Mesendoderm (in vitro differentiated cells): ENCODE measurements around the gene TLCD3B.

Source experiments
- DNase-seq: peaks from one replicate; pipeline ENCODE4 v3.0.0; 2013
- H2AK5ac ChIP-seq: 2 replicates; pipeline ENCODE4 v1.6.1; 2013; ENCODE audit warnings: low read length, inconsistent platforms
- H2BK120ac ChIP-seq: 2 replicates; pipeline ENCODE4 v1.6.1; 2013; ENCODE audit warnings: low read depth, mild to moderate bottlenecking, low read length, moderate library complexity, mixed read lengths
- H2BK15ac ChIP-seq: replicated peaks from 2 replicates; pipeline ENCODE4 v1.6.1; 2013; ENCODE audit warnings: low read depth, mild to moderate bottlenecking, moderate library complexity
- H2BK5ac ChIP-seq: 2 replicates; pipeline ENCODE4 v1.6.1; 2013; ENCODE audit warnings: low read length, inconsistent platforms
- H3K18ac ChIP-seq: 2 replicates; pipeline ENCODE4 v1.6.1; 2013; ENCODE audit warnings: mild to moderate bottlenecking, low read length, mixed read lengths
- H3K23ac ChIP-seq: one replicate; pipeline ENCODE4 v1.6.1; 2013; ENCODE audit warnings: low read length
- H3K27ac ChIP-seq: 2 replicates; pipeline ENCODE4 v1.5.1; 2013; ENCODE audit warnings: low read depth, mild to moderate bottlenecking, inconsistent platforms, low read length, moderate library complexity
- H3K27me3 ChIP-seq: 2 replicates; pipeline ENCODE4 v1.6.1; 2013; ENCODE audit warnings: low read length, control low read depth, mild to moderate bottlenecking, inconsistent platforms; ENCODE audit not compliant: insufficient read depth, poor library complexity
- H3K36me3 ChIP-seq: 2 replicates; pipeline ENCODE4 v1.6.1; 2013; ENCODE audit warnings: low read length, inconsistent platforms; ENCODE audit not compliant: control insufficient read depth, insufficient read depth
- H3K4ac ChIP-seq: one replicate; pipeline ENCODE4 v1.6.1; 2013; ENCODE audit warnings: low read depth, mild to moderate bottlenecking, low read length, moderate library complexity
- H3K4me1 ChIP-seq: 2 replicates; pipeline ENCODE4 v1.6.1; 2013; ENCODE audit warnings: low read depth, low read length, inconsistent platforms; ENCODE audit not compliant: control insufficient read depth
- H3K4me2 ChIP-seq: 2 replicates; pipeline ENCODE4 v1.6.1; 2013; ENCODE audit warnings: low read length
- H3K4me3 ChIP-seq: 2 replicates; pipeline ENCODE4 v1.5.1; 2013; ENCODE audit warnings: mild to moderate bottlenecking, low read length
- H3K56ac ChIP-seq: one replicate; pipeline ENCODE4 v1.6.1; 2013; ENCODE audit warnings: low read length
- H3K79me1 ChIP-seq: 2 replicates; pipeline ENCODE4 v1.6.1; 2013; ENCODE audit warnings: low read length, inconsistent platforms
- H3K79me2 ChIP-seq: 2 replicates; pipeline ENCODE4 v1.6.1; 2013; ENCODE audit warnings: mild to moderate bottlenecking, low read length; ENCODE audit not compliant: control insufficient read depth, insufficient read depth
- H3K9ac ChIP-seq: 2 replicates; pipeline ENCODE4 v1.6.1; 2013; ENCODE audit warnings: low read length, inconsistent platforms
- H4K5ac ChIP-seq: one replicate; pipeline ENCODE4 v1.6.1; 2013; ENCODE audit warnings: low read length
- H4K8ac ChIP-seq: one replicate; pipeline ENCODE4 v1.6.1; 2013; ENCODE audit warnings: low read depth, mild to moderate bottlenecking, control low read depth, low read length, moderate library complexity
- WGBS: extraction: QIAGEN DNeasy Blood & Tissue Kit; methylation state at CpG from one replicate; pipeline ENCODE4 v1.1.7; 2013; ENCODE audit warnings: low lambda C conversion rate, missing lambda C conversion rate; ENCODE audit not compliant: insufficient coverage; ENCODE audit errors: extremely low coverage; 5-methylcytosine and 5-hydroxymethylcytosine counted together

TLCD3B gene

GRCh38 chr16:30054451-30054850 is 23.4 kb upstream of the TLCD3B start:
- no peaks in the 10 kb centered on the region for H3K79me2 ChIP-seq
- H3K56ac ChIP-seq: no peak overlapping the region
- H3K4me3 ChIP-seq: no peak overlapping the region
- no peak overlapping the region for H4K5ac ChIP-seq
- H2AK5ac ChIP-seq: no peak overlapping the region
- no peaks in the 10 kb centered on the region for H3K79me1 ChIP-seq
- H3K23ac ChIP-seq: no peak overlapping the region
- H2BK120ac ChIP-seq: no peak overlapping the region
- peak; percentile 26 for DNase-seq
- no peak overlapping the region for H3K9ac ChIP-seq
- no peak overlapping the region for H2BK15ac ChIP-seq
- H3K27ac ChIP-seq: no peak overlapping the region
- no peaks in the 10 kb centered on the region for H3K36me3 ChIP-seq
- no peak overlapping the region for H4K8ac ChIP-seq
- H3K4ac ChIP-seq: no peak overlapping the region
- no peaks in the 10 kb centered on the region for H3K4me1 ChIP-seq
- no peaks in the 10 kb centered on the region for H3K27me3 ChIP-seq
- no peak overlapping the region for H3K18ac ChIP-seq
- no peak overlapping the region for H2BK5ac ChIP-seq
- H3K4me2 ChIP-seq: no peak overlapping the region
- WGBS: no CpG with 5 or more reads among the region's 8 CpGs

- H3K4me1 ChIP-seq: no peaks in the 10 kb centered on the region
- H3K4me3 ChIP-seq: peak overlapping the region; percentile 55
- H2BK15ac ChIP-seq: no peak overlapping the region
- no peaks in the 10 kb centered on the region for H3K79me2 ChIP-seq
- peak overlapping the region; percentile 60 for H3K9ac ChIP-seq
- peak overlapping the region; percentile 85 for H3K56ac ChIP-seq
- no peak overlapping the region for H4K5ac ChIP-seq
- H4K8ac ChIP-seq: no peak overlapping the region
- H2AK5ac ChIP-seq: no peak overlapping the region
- no peaks in the 10 kb centered on the region for H3K36me3 ChIP-seq
- H3K4ac ChIP-seq: no peak overlapping the region
- DNase-seq: peak; percentile 86
- H3K79me1 ChIP-seq: no peaks in the 10 kb centered on the region
- WGBS: no CpG with 5 or more reads among the region's 19 CpGs
- H2BK120ac ChIP-seq: no peak overlapping the region
- H3K23ac ChIP-seq: no peak overlapping the region
- no peak overlapping the region for H2BK5ac ChIP-seq
- H3K18ac ChIP-seq: no peak overlapping the region
- no peaks in the 10 kb centered on the region for H3K27me3 ChIP-seq
- H3K27ac ChIP-seq: no peak overlapping the region
- peak overlapping the region; percentile 59 for H3K4me2 ChIP-seq
Measured at GRCh38 chr16:30053376-30054015, 22.4 kb upstream of the TLCD3B start.

- Histone ChIP-seq H3K79me1 (no peaks in the 10 kb centered on the region), H3K4ac (no peak overlapping the region), H3K18ac (peak overlapping the region; percentile 54), H2BK120ac (peak overlapping the region; percentile 89), H3K36me3 (no peaks in the 10 kb centered on the region), H3K9ac (peak overlapping the region; percentile 65), H2AK5ac (no peak overlapping the region), H3K23ac (no peak overlapping the region), H3K79me2 (no peaks in the 10 kb centered on the region), H3K4me3 (peak overlapping the region; percentile 55), H3K27me3 (no peaks in the 10 kb centered on the region), H4K8ac (no peak overlapping the region), H2BK5ac (no peak overlapping the region), H3K56ac (peak overlapping the region; percentile 85), H3K4me1 (no peaks in the 10 kb centered on the region), H3K4me2 (peak overlapping the region; percentile 59), H4K5ac (no peak overlapping the region), H2BK15ac (no peak overlapping the region), H3K27ac (no peak overlapping the region)
- DNase-seq: peak; percentile 94
- WGBS: no CpG with 5 or more reads among the region's 58 CpGs
Measured at GRCh38 chr16:30052671-30053372, 21.8 kb upstream of the TLCD3B start.

GRCh38 chr16:30051518-30051917 is 20.4 kb upstream of the TLCD3B start:
- DNase-seq: peak; percentile 86
- Histone ChIP-seq H3K4ac (no peak overlapping the region), H2BK120ac (no peak overlapping the region), H3K79me2 (no peaks in the 10 kb centered on the region), H3K36me3 (no peaks in the 10 kb centered on the region), H3K27ac (no peak overlapping the region), H3K4me3 (no peak overlapping the region), H3K18ac (no peak overlapping the region), H4K8ac (no peak overlapping the region), H2BK15ac (no peak overlapping the region), H3K79me1 (no peaks in the 10 kb centered on the region), H3K56ac (peak overlapping the region; percentile 25), H3K27me3 (no peaks in the 10 kb centered on the region), H3K4me2 (no peak overlapping the region), H2AK5ac (no peak overlapping the region), H2BK5ac (no peak overlapping the region), H4K5ac (no peak overlapping the region), H3K23ac (no peak overlapping the region), H3K9ac (no peak overlapping the region), H3K4me1 (no peaks in the 10 kb centered on the region)
- no CpG with 5 or more reads among the region's 3 CpGs for WGBS

GRCh38 chr16:30049871-30050270 is 18.8 kb upstream of the TLCD3B start:
- Histone ChIP-seq H3K4me2 (no peak overlapping the region), H3K36me3 (no peaks in the 10 kb centered on the region), H2BK120ac (no peak overlapping the region), H3K27ac (no peak overlapping the region), H3K9ac (no peak overlapping the region), H3K56ac (no peak overlapping the region), H4K5ac (no peak overlapping the region), H2BK15ac (no peak overlapping the region), H3K27me3 (no peaks in the 10 kb centered on the region), H3K79me2 (no peaks in the 10 kb centered on the region), H4K8ac (no peak overlapping the region), H3K18ac (no peak overlapping the region), H3K23ac (no peak overlapping the region), H3K79me1 (no peaks in the 10 kb centered on the region), H2AK5ac (no peak overlapping the region), H3K4ac (no peak overlapping the region), H2BK5ac (no peak overlapping the region), H3K4me1 (no peaks in the 10 kb centered on the region), H3K4me3 (no peak overlapping the region)
- WGBS: no CpG with 5 or more reads among the region's 8 CpGs
- no peak for DNase-seq
